T-cell (primary cell): ENCODE data around the gene TRIM14. TPM values are rescaled to one million over a fixed set of nuclear protein-coding genes. Genes with fewer than 3 reads are reported as not detected.

ENCODE experiments used
- ATAC-seq, 4 experiments: fragments of 200-7000 bp in 3 of 4; fragments of 150-1000 bp in 1 of 4; cut with Tn5 transposase; replicated peaks in 1 of 4; 1 replicate in 3 of 4; 2 replicates in 1 of 4; pipeline ENCODE4 v1.10.0; 2021; ENCODE audit warnings: moderate library complexity in 3 of 4, mild to moderate bottlenecking in 2 of 4, moderate number of reproducible peaks in 1 of 4
- CTCF ChIA-PET, 2 donors: fragments of 300-600 bp; sonication (Branson Sonifier 250); formaldehyde crosslinking; loops; one replicate each; lab custom pipeline; 2022; ENCODE audit warnings: antibody characterized with exemption in 2 of 2; lab: Charles Lee
- POLR2A ChIA-PET, 2 donors: fragments of 300-600 bp; sonication (Branson Sonifier 250); formaldehyde crosslinking; loops; one replicate each; lab custom pipeline; 2022; ENCODE audit warnings: antibody characterized with exemption in 2 of 2; lab: Charles Lee
- DNase-seq, 35 experiments: peaks; one replicate each; pipeline versions ENCODE4 v3.0.0 to v3.0.0-alpha.2; 2013 to 2023
- H3K27ac ChIP-seq: one replicate; pipeline ENCODE4 v1.5.1; 2013; ENCODE audit warnings: low read length
- H3K27me3 ChIP-seq, 2 experiments: replicated peaks in 1 of 2; 1 replicate in 1 of 2; 2 replicates in 1 of 2; pipeline versions ENCODE4 v1.6.1 to v1.7.0; 2013; ENCODE audit warnings: low read length in 1 of 2, mixed read lengths in 1 of 2; ENCODE audit not compliant: control insufficient read depth in 2 of 2, insufficient read depth in 2 of 2; ENCODE audit errors: extremely low read depth in 1 of 2
- H3K36me3 ChIP-seq, 2 donors: 1 replicate in 1 of 2; 2 replicates in 1 of 2; pipeline versions ENCODE4 v1.6.1 to v1.7.0; 2013; ENCODE audit warnings: low read length in 1 of 2; ENCODE audit not compliant: control insufficient read depth in 2 of 2, insufficient read depth in 1 of 2; ENCODE audit errors: extremely low read depth in 1 of 2
- H3K4me1 ChIP-seq, 2 experiments: 1 replicate in 1 of 2; 2 replicates in 1 of 2; pipeline versions ENCODE4 v1.6.1 to v1.7.0; 2013; ENCODE audit warnings: low read length in 2 of 2, mixed read lengths in 1 of 2; ENCODE audit not compliant: insufficient read depth in 2 of 2, control insufficient read depth in 1 of 2; ENCODE audit errors: extremely low read depth in 1 of 2
- H3K4me3 ChIP-seq, 2 donors: 1 replicate in 1 of 2; 2 replicates in 1 of 2; pipeline versions ENCODE4 v1.5.1 to v1.7.0; 2013; ENCODE audit warnings: mild to moderate bottlenecking in 2 of 2, low read length in 1 of 2, moderate library complexity in 1 of 2; ENCODE audit not compliant: control insufficient read depth in 1 of 2; ENCODE audit errors: extremely low read depth in 1 of 2
- H3K9me3 ChIP-seq: 2 replicates; pipeline ENCODE4 v1.7.0; 2013
- H3K27ac Mint-ChIP-seq, 2 donors: one replicate each; pipeline ENCODE4 v1.8.0; 2020 to 2021; ENCODE audit warnings: mild to moderate bottlenecking in 2 of 2, mixed read lengths in 2 of 2
- H3K27me3 Mint-ChIP-seq, 2 donors: one replicate each; pipeline ENCODE4 v1.8.0; 2021 to 2022; ENCODE audit warnings: mixed read lengths in 2 of 2
- H3K36me3 Mint-ChIP-seq: one replicate; pipeline ENCODE4 v1.8.0; 2021; ENCODE audit warnings: mixed read lengths
- H3K4me1 Mint-ChIP-seq, 3 donors: one replicate each; pipeline ENCODE4 v1.8.0; 2020 to 2022; ENCODE audit warnings: mixed read lengths in 3 of 3, mild to moderate bottlenecking in 1 of 3
- H3K4me3 Mint-ChIP-seq, 3 donors: one replicate each; pipeline ENCODE4 v1.8.0; 2020 to 2022; ENCODE audit warnings: mild to moderate bottlenecking in 3 of 3, mixed read lengths in 3 of 3, moderate library complexity in 3 of 3
- H3K9me3 Mint-ChIP-seq, 3 donors: one replicate each; pipeline ENCODE4 v1.8.0; 2020 to 2022; ENCODE audit warnings: mixed read lengths in 3 of 3
- WGBS: methylation state at CpG from one replicate; pipeline ENCODE4 v1.1.5; 2013; ENCODE audit warnings: missing lambda C conversion rate; ENCODE audit not compliant: insufficient coverage; 5-methylcytosine and 5-hydroxymethylcytosine counted together
- total RNA-seq, 35 experiments: library from RNA in 6 of 35; stranded (reverse) in 6 of 35; fragments of 120-200 nt in 1 of 35; gene quantifications; one replicate each; pipeline versions ENCODE4 v1.2.1 to v1.2.4 and lab custom pipeline; 2013 to 2026

The TRIM14 gene
- total RNA-seq, 5 donors from 2014 or later (not counting 1 experiment from before 2014, with no cell fraction given) = 75.7 to 98.9 (median 85.3) TPM

DNA sequence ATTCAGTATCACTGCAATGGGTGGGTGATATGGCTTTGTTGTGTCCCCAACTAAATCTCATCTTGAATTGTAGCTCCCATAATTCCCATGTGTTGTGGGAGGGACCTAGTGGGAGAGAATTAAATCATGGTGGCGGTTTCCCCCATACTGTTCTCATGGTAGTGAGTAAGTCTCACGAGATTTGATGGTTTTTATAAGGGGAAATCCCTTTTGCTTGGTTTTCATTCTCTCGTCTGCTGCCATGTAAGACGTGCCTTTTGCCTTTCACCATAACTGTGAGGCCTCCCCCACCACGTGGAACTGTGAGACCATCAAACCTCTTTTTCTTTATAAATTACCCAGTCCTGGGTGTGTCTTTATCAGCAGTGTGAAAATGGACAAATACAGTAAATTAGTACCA is 72.0 kb downstream of the TRIM14 start:
- H3K27ac ChIP-seq = no peak overlapping the region
- H3K4me3 ChIP-seq = no peak overlapping the region
- H3K27ac Mint-ChIP-seq = no peak overlapping the region
- H3K36me3 ChIP-seq = no peaks in the 10 kb centered on the region
- H3K9me3 ChIP-seq = no peaks in the 10 kb centered on the region
- no peaks in the 10 kb centered on the region for H3K27me3 Mint-ChIP-seq
- ATAC-seq (no peak), DNase-seq (no peak)
- H3K27me3 ChIP-seq = no peaks in the 10 kb centered on the region
- H3K36me3 Mint-ChIP-seq = peaks cover 3% of the 10 kb centered on the region
- ChIA-PET CTCF (no interaction called here), POLR2A (interaction anchor here (0.5 to 1.2 kb wide), 4 partner anchors 9 to 324 kb away, joined by 3 to 12 read pairs (median 4); no protein-coding TSS in a partner anchor)
- peaks cover 0 to 11% of the 10 kb centered on the region in 2 experiments for H3K4me1 ChIP-seq
- peaks cover 31 to 37% (median 33%) of the 10 kb centered on the region in 3 donors for H3K4me1 Mint-ChIP-seq
- no peaks in the 10 kb centered on the region for H3K9me3 Mint-ChIP-seq
- WGBS = no CpG with 5 or more reads among the region's 5 CpGs
- H3K4me3 Mint-ChIP-seq = peak overlapping the region in 2 of 3 donors; percentile 21 to 27

DNA sequence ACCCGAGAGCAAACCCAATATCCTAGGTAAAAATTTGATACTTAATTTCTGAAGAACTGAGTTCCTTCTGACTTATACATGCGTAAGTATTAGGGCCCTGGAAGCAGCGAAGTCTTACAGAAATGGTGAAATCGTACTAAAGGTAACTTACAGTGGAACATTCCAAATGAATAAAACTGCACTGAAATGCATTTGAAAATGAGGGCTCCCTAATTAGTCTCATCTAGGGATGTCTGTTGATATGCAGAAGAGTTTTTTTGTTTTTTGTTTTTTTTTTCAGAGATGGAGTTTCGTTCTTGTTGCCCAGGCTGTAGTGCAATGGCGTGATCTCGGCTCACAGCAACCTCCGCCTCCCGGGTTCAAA is 72.9 kb downstream of the TRIM14 start:
- WGBS = 96% methylated on average over 3 of the region's 9 CpGs
- no peak overlapping the region for H3K27ac Mint-ChIP-seq

DNA sequence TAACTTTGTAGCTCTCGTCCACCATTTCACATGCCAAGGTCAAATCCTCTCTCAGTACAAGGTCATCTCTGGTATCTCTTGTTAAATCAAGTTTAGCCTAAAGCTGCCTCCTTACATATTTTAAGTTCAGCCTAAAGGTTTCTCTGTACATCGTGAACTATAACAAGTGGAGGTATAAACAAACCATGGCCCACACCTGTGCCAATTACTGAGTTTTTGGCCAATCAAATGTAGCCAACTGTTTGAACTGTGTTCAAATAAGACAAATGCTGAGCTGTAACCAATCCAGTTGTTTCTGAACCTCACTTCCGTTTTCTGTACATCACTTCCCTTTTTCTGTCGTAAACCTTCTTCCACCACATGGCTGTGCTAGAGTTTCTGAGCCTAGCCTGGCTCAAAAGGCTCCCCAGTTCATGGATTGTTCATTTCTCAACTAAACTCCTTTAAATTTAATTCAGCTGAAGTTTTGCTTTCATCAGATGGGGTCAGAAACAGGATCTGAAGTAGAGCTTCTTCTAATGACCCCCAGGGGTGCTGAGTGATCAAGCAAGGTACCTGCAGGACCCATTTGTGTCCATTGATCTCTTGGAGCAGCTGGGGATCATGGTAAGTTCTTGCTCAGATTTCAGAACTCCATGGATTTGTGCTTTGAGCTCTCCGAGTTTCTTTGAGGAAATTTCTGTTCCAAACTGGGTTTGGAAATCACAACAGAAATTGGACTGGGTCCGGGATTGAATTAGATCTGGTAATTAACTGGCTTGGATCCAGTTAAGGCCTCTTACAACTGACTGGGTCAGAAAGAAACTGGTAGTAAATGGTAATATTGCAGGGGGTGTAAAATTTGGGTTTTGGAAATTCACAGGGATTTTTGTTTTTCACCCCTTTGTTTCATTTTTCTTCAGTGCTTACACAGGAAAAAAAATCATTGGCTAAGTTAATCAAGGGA is 73.5 kb downstream of the TRIM14 start:
- H3K27ac Mint-ChIP-seq = peak overlapping the region; percentile 76 to 92
- DNase-seq (peak in 29 of 35 experiments; percentile 6 to 80 (median 30)), ATAC-seq (peak; percentile 95 to 98 (median 97))
- peak overlapping the region; percentile 75 to 81 (median 80) for H3K4me3 Mint-ChIP-seq
- ChIA-PET CTCF (interaction anchor here (0.5 to 2.7 kb wide), 17 partner anchors 11 to 348 kb away, joined by 3 to 18 read pairs (median 5); partner anchors contain the start of genes NANS (in 1 of the 2), TRMO (in 1 of the 2) and XPA (in 1 of the 2)), POLR2A (interaction anchor here (0.6 to 1.2 kb wide), 5 partner anchors 11 to 215 kb away, joined by 3 to 23 read pairs (median 3); partner anchors contain the start of gene NANS (in 1 of the 2))
- peaks cover 0 to 11% of the 10 kb centered on the region in 2 experiments for H3K4me1 ChIP-seq
- no peaks in the 10 kb centered on the region for H3K27me3 ChIP-seq
- 39% methylated on average over 5 of the region's 6 CpGs for WGBS
- H3K36me3 ChIP-seq = no peaks in the 10 kb centered on the region
- H3K4me3 ChIP-seq = peak overlapping the region; percentile 44 to 66
- peaks cover 3% of the 10 kb centered on the region for H3K36me3 Mint-ChIP-seq
- H3K4me1 Mint-ChIP-seq = peaks cover 31 to 37% (median 33%) of the 10 kb centered on the region in 3 donors
- H3K9me3 Mint-ChIP-seq = no peaks in the 10 kb centered on the region
- peaks cover 0 to under 1% of the 10 kb centered on the region in 2 donors for H3K27me3 Mint-ChIP-seq
- no peaks in the 10 kb centered on the region for H3K9me3 ChIP-seq
- peak overlapping the region; percentile 50 for H3K27ac ChIP-seq

More for the DNA sequence above, 72.9 kb downstream of the TRIM14 start:
- H3K27me3 ChIP-seq = no peaks in the 10 kb centered on the region
- H3K9me3 ChIP-seq = no peaks in the 10 kb centered on the region
- Mint-ChIP-seq H3K27me3 (no peaks in the 10 kb centered on the region), H3K36me3 (peaks cover 3% of the 10 kb centered on the region), H3K4me1 (peaks cover 31 to 37% (median 33%) of the 10 kb centered on the region in 3 donors), H3K9me3 (no peaks in the 10 kb centered on the region), H3K4me3 (peak overlapping the region; percentile 28 to 81 (median 75))
- H3K27ac ChIP-seq = no peak overlapping the region
- H3K4me3 ChIP-seq = no peak overlapping the region
- peaks cover 0 to 11% of the 10 kb centered on the region in 2 experiments for H3K4me1 ChIP-seq
- H3K36me3 ChIP-seq = no peaks in the 10 kb centered on the region
- DNase-seq = no peak
- ChIA-PET CTCF (interaction anchor here (0.6 to 2.7 kb wide), 6 partner anchors 10 to 156 kb away, joined by 3 to 18 read pairs (median 6); partner anchors contain the start of genes NANS (in 1 of the 2) and TRMO (in 1 of the 2)), POLR2A (interaction anchor here in 1 of 2 donors (0.6 kb wide), 1 partner anchor 214 kb away, joined by 4 read pairs; no protein-coding TSS in a partner anchor)
- no peak for ATAC-seq

DNA sequence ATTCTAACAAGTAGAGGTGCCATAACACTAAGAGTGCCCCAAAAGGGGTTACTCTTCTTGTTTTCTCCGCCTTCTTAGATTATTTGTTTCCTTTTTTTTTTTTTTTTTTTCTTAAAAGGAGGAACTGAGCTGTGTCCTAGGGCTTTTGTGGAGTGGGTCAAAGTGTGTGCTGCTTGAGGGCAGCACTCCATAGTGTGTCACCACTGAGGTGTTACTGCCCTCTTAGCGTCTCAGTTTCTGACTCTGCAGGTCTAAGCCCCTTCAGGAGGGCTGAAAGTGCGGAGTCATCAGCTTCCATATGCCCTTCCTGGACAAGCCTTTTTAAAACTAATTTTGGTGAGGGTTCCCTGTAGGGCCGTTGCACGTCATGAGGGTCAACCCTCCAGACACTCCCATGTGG is 75.1 kb downstream of the TRIM14 start:
- H3K27ac Mint-ChIP-seq = no peak overlapping the region
- peaks cover 27 to 31% (median 31%) of the 10 kb centered on the region in 3 donors for H3K4me1 Mint-ChIP-seq
- DNase-seq (no peak), ATAC-seq (no peak)
- Histone ChIP-seq H3K36me3 (no peaks in the 10 kb centered on the region), H3K27me3 (peaks cover 0 to 9% of the 10 kb centered on the region in 2 experiments), H3K27ac (no peak overlapping the region), H3K9me3 (no peaks in the 10 kb centered on the region), H3K4me3 (no peak overlapping the region), H3K4me1 (peaks cover 0 to 11% of the 10 kb centered on the region in 2 experiments)
- H3K36me3 Mint-ChIP-seq = peaks cover 3% of the 10 kb centered on the region
- no peaks in the 10 kb centered on the region for H3K9me3 Mint-ChIP-seq
- WGBS = no CpG with 5 or more reads among the region's 5 CpGs
- POLR2A ChIA-PET = interaction anchor here (0.6 kb wide), 3 partner anchors 110 to 1591 kb away, joined by 4 to 6 read pairs (median 5); no protein-coding TSS in a partner anchor
- peaks cover 3 to 8% of the 10 kb centered on the region in 2 donors for H3K27me3 Mint-ChIP-seq
- H3K4me3 Mint-ChIP-seq = no peak overlapping the region
- CTCF ChIA-PET = interaction anchor here (0.6 to 2.7 kb wide), 7 partner anchors 9 to 121 kb away, joined by 4 to 18 read pairs (median 6); partner anchors contain the start of gene TRMO (in 1 of the 2)

DNA sequence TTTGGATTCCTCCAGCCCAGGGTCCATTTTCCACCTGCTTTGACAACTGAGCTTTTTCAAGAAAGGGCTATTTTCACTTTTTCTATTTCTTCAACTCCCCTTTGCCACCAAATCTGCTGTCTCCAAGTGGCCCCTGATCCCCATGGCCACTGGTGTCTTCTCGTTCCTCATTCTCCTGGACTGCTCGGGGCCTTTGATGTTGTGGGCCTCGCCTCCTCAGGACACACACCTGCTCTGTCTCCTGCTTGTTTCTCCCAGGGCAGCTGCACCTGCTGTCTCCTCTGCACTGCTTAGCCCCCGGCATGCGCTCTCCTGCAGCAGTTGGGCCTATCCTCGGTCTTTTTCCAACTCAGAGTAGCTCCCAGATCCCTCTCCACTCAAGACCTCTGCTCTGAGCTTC is 78.8 kb downstream of the TRIM14 start:
- Mint-ChIP-seq H3K4me3 (no peak overlapping the region), H3K27me3 (peaks cover 3 to 8% of the 10 kb centered on the region in 2 donors), H3K4me1 (peaks cover 4 to 7% (median 5%) of the 10 kb centered on the region in 3 donors), H3K27ac (no peak overlapping the region), H3K9me3 (no peaks in the 10 kb centered on the region), H3K36me3 (no peaks in the 10 kb centered on the region)
- no peak overlapping the region for H3K27ac ChIP-seq
- no peaks in the 10 kb centered on the region for H3K36me3 ChIP-seq
- no peak for DNase-seq
- ChIA-PET CTCF (interaction anchor here in 1 of 2 donors (0.6 to 0.7 kb wide), 2 partner anchors 16 to 18 kb away, joined by 3 to 5 read pairs; no protein-coding TSS in a partner anchor), POLR2A (interaction anchor here (0.6 to 0.7 kb wide), 2 partner anchors 122 to 140 kb away, joined by 3 read pairs; no protein-coding TSS in a partner anchor)
- H3K9me3 ChIP-seq = no peaks in the 10 kb centered on the region
- no peak for ATAC-seq
- no peak overlapping the region for H3K4me3 ChIP-seq
- H3K27me3 ChIP-seq = peaks cover 0 to 17% of the 10 kb centered on the region in 2 experiments
- peaks cover 0 to 6% of the 10 kb centered on the region in 2 experiments for H3K4me1 ChIP-seq
- 77% methylated on average over 5 of the region's 6 CpGs for WGBS
